ENCODE measurements around the gene WWOX. TPM values are rescaled to one million over a fixed set of nuclear protein-coding genes. Genes with fewer than 3 reads are reported as not detected.
"Not testable (repeated sequence)": the region's sequence is repeated elsewhere in the genome, so short reads cannot be mapped to it uniquely, and the experiment has no call there.

WWOX gene
- total RNA-seq, 1 donor from 2014 or later = 16.1 TPM

DNA sequence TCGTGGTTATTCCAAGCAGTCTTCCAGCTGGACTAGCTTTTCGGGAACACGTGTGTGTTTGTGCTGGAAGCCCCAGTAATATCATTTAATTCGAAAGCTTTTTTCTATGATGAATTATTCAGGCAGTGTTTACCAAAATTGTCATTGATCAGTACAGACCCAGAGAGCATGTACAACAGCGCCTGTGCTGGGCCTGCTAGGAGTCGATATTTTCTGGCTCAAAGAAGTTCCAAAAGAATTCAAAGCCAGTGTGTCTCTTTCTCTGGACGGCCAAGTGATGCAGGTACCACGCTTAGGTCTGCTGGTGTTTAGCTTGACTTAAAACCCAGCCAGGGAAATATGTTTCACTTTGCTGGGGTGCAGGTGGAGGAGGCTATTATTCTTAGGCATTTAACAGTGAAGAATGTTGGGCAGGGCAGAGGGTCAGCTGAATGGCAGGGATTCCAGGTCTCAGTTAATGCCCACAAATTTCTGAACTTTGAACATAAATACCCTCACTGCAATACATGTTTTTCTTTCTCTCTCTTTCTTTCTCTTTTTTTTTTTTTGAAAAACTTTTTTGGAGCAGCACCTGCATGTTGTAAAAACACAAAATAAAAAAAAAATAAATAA lies 401.3 kb downstream of the WWOX start:
- no peak overlapping the region for H3K4me3 Mint-ChIP-seq
- H3K27me3 Mint-ChIP-seq = no peaks in the 10 kb centered on the region
- no peaks in the 10 kb centered on the region for H3K4me1 Mint-ChIP-seq
- no peak for DNase-seq
- H3K9me3 Mint-ChIP-seq = no peaks in the 10 kb centered on the region
- H3K36me3 Mint-ChIP-seq (ENCODE audit: low read depth) = no peaks in the 10 kb centered on the region
- no peak overlapping the region for H3K27ac Mint-ChIP-seq
- intact Hi-C loops (cut with micrococcal nuclease) = loop anchor here (5.0 kb wide), 1 partner anchor 1582 kb away; no protein-coding TSS in a partner anchor

GRCh38 chr16:78501744-78502143 lies 402.3 kb downstream of the WWOX start:
- Mint-ChIP-seq H3K36me3 (ENCODE audit: low read depth) (no peaks in the 10 kb centered on the region), H3K9me3 (no peaks in the 10 kb centered on the region), H3K4me1 (no peaks in the 10 kb centered on the region), H3K4me3 (no peak overlapping the region), H3K27ac (no peak overlapping the region), H3K27me3 (no peaks in the 10 kb centered on the region)
- no peak for DNase-seq
- intact Hi-C loops (cut with micrococcal nuclease) = loop anchor here (5.0 kb wide), 1 partner anchor 1581 kb away; no protein-coding TSS in a partner anchor

GRCh38 chr16:78502812-78503350 lies 403.4 kb downstream of the WWOX start:
- H3K36me3 Mint-ChIP-seq (ENCODE audit: low read depth) = no peaks in the 10 kb centered on the region
- no peaks in the 10 kb centered on the region for H3K4me1 Mint-ChIP-seq
- no peaks in the 10 kb centered on the region for H3K9me3 Mint-ChIP-seq
- intact Hi-C loops (cut with micrococcal nuclease) = loop anchor here (1.0 to 5.0 kb wide), 2 partner anchors 1099 to 1579 kb away; no protein-coding TSS in a partner anchor
- no peak overlapping the region for H3K4me3 Mint-ChIP-seq
- H3K27me3 Mint-ChIP-seq = no peaks in the 10 kb centered on the region
- no peak for DNase-seq
- no peak overlapping the region for H3K27ac Mint-ChIP-seq

GRCh38 chr16:78503602-78504001 lies 404.1 kb downstream of the WWOX start:
- no peaks in the 10 kb centered on the region for H3K9me3 Mint-ChIP-seq
- H3K4me1 Mint-ChIP-seq = no peaks in the 10 kb centered on the region
- H3K27ac Mint-ChIP-seq = no peak overlapping the region
- H3K36me3 Mint-ChIP-seq (ENCODE audit: low read depth) = no peaks in the 10 kb centered on the region
- H3K27me3 Mint-ChIP-seq = no peaks in the 10 kb centered on the region
- no peak overlapping the region for H3K4me3 Mint-ChIP-seq
- DNase-seq = peak; percentile 85
- intact Hi-C loops (cut with micrococcal nuclease) = loop anchor here (1.0 to 5.0 kb wide), 2 partner anchors 1099 to 1579 kb away; no protein-coding TSS in a partner anchor

GRCh38 chr16:78504401-78504851 lies 405.0 kb downstream of the WWOX start:
- Mint-ChIP-seq H3K27ac (no peak overlapping the region), H3K9me3 (no peaks in the 10 kb centered on the region), H3K36me3 (ENCODE audit: low read depth) (no peaks in the 10 kb centered on the region), H3K4me1 (no peaks in the 10 kb centered on the region), H3K4me3 (no peak overlapping the region), H3K27me3 (no peaks in the 10 kb centered on the region)
- no peak for DNase-seq
- intact Hi-C loops (cut with micrococcal nuclease) = loop anchor here (5.0 kb wide), 1 partner anchor 1578 kb away; no protein-coding TSS in a partner anchor

- no peaks in the 10 kb centered on the region for H3K27me3 Mint-ChIP-seq
- H3K9me3 Mint-ChIP-seq = no peaks in the 10 kb centered on the region
- intact Hi-C loops (cut with micrococcal nuclease) = no loop called here
- H3K27ac Mint-ChIP-seq = no peak overlapping the region
- no peaks in the 10 kb centered on the region for H3K4me1 Mint-ChIP-seq
- no peaks in the 10 kb centered on the region for H3K36me3 Mint-ChIP-seq (ENCODE audit: low read depth)
- DNase-seq = no peak
- H3K4me3 Mint-ChIP-seq = no peak overlapping the region
Observed at GRCh38 chr16:78505036-78505435, 405.6 kb downstream of the WWOX start.

GRCh38 chr16:78505544-78506366 lies 406.3 kb downstream of the WWOX start:
- H3K4me1 Mint-ChIP-seq = no peaks in the 10 kb centered on the region
- no peak overlapping the region for H3K4me3 Mint-ChIP-seq
- H3K9me3 Mint-ChIP-seq = no peaks in the 10 kb centered on the region
- intact Hi-C loops (cut with micrococcal nuclease) = no loop called here
- H3K36me3 Mint-ChIP-seq (ENCODE audit: low read depth) = no peaks in the 10 kb centered on the region
- no peak overlapping the region for H3K27ac Mint-ChIP-seq
- no peak for DNase-seq
- H3K27me3 Mint-ChIP-seq = no peaks in the 10 kb centered on the region

DNA sequence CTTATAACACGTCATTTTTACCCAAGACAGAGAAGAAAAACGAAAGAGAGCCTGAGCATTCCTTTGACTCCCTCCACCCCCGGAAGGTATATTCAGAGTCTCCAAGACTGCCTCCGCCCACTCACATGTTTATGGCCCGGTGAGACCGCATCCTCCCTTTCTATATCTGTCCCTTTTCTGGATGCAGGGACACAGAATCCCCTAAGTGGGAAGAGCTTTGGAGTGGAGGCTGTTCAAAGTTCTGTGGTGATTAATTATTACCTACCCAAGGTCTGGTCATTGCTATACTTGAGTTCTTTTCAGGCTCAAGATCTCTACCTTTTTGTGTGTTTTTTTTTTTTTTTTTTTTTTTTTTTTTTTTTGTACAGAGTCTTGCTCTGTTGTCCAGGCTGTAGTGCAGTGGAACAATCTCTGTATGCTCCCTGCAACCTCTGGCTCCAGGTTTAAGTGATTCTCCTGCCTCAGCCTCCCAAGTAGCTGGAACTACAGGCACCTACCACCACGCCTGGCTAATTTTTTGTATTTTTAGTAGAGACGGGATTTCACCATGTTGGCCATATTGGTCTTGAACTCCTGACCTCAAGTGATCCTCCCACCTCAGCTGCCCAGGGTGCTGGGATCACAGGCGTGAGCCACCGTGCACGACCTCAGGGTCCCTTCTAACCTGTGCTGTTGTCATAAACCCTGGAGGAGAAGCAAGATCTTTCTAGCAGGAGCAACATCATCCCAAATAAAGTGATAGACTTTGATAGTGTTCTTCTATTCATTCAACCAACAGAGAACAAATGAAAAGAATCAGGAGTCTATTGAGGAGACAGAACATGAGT lies 407.1 kb downstream of the WWOX start:
- DNase-seq = no peak
- intact Hi-C loops (cut with micrococcal nuclease) = no loop called here
- Mint-ChIP-seq H3K4me3 (no peak overlapping the region), H3K27me3 (no peaks in the 10 kb centered on the region), H3K9me3 (no peaks in the 10 kb centered on the region), H3K27ac (no peak overlapping the region), H3K4me1 (no peaks in the 10 kb centered on the region), H3K36me3 (ENCODE audit: low read depth) (no peaks in the 10 kb centered on the region)

DNA sequence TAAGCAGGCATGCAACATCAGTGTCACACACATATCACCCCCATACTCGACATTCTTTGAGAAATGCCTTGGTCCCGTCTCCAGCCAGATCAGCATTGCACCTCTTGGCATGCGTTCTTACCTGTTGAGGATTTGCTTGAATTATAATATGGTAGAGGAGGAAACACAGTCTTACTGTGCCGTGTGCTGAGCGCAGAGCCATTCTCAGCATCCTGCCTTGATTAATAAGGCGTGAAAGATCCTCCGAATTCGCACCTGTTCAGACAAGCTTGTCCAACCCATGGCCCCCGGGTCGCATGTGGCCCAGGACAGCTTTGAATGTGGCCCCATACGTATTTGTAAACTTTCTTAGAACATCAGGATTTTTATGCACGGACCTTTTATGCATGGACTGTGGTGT lies 408.1 kb downstream of the WWOX start:
- Mint-ChIP-seq H3K4me1 (no peaks in the 10 kb centered on the region), H3K9me3 (no peaks in the 10 kb centered on the region), H3K27me3 (no peaks in the 10 kb centered on the region), H3K4me3 (no peak overlapping the region), H3K27ac (no peak overlapping the region), H3K36me3 (ENCODE audit: low read depth) (no peaks in the 10 kb centered on the region)
- intact Hi-C loops (cut with micrococcal nuclease) = no loop called here
- DNase-seq = no peak

- H3K27ac Mint-ChIP-seq = no peak overlapping the region
- intact Hi-C loops (cut with micrococcal nuclease) = no loop called here
- H3K9me3 Mint-ChIP-seq = no peaks in the 10 kb centered on the region
- H3K4me3 Mint-ChIP-seq = no peak overlapping the region
- no peaks in the 10 kb centered on the region for H3K27me3 Mint-ChIP-seq
- DNase-seq = no peak
- no peaks in the 10 kb centered on the region for H3K4me1 Mint-ChIP-seq
- H3K36me3 Mint-ChIP-seq (ENCODE audit: low read depth) = no peaks in the 10 kb centered on the region
Observed at GRCh38 chr16:78509965-78510364, 410.5 kb downstream of the WWOX start.

DNA sequence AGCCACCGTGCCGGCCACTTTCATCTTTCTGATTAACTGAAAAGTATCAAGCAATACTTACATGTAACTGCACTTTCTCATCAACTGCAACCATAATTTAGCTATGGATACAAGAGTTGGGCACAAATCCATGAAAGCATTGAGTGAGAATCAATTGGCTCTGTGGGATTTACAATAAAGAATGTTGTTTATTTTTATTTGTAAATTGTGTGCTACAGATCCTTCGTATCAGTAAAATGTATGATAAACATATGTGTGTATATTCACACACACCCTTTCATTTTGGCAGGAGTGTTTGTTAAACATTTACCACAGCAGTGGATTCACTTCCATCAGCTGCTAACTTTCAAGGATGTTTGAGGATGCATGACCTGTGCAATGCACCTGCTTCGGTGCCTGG lies 411.0 kb downstream of the WWOX start:
- Mint-ChIP-seq H3K27me3 (no peaks in the 10 kb centered on the region), H3K4me1 (no peaks in the 10 kb centered on the region), H3K9me3 (no peaks in the 10 kb centered on the region), H3K36me3 (ENCODE audit: low read depth) (no peaks in the 10 kb centered on the region), H3K27ac (no peak overlapping the region), H3K4me3 (no peak overlapping the region)
- no peak for DNase-seq
- intact Hi-C loops (cut with micrococcal nuclease) = no loop called here

DNA sequence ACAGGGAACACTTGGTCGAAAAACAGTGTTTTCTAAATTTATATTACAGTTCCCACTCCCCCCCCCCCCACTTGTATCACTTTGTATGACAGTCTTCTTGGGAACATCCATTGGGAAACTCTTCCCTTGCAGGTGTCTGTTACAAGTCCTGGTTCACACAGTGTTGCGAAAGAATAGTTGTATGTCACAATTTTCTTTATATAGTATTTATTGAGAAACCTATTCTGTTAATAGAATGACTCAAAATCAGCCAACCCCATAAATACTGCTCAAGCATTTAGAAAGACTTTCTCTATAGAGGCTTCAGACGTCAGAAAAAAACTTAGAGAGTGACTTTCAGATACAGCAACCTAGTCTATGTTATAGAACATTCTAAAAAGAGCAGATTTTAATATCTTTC lies 414.4 kb downstream of the WWOX start:
- Mint-ChIP-seq H3K27ac (no peak overlapping the region), H3K9me3 (no peaks in the 10 kb centered on the region), H3K27me3 (no peaks in the 10 kb centered on the region), H3K4me1 (no peaks in the 10 kb centered on the region), H3K36me3 (ENCODE audit: low read depth) (no peaks in the 10 kb centered on the region), H3K4me3 (no peak overlapping the region)
- DNase-seq = no peak
- intact Hi-C loops (cut with micrococcal nuclease) = no loop called here

- H3K27me3 Mint-ChIP-seq; H3K4me3 Mint-ChIP-seq; H3K36me3 Mint-ChIP-seq (ENCODE audit: low read depth); intact Hi-C loops (cut with micrococcal nuclease); H3K4me1 Mint-ChIP-seq; DNase-seq; H3K27ac Mint-ChIP-seq; H3K9me3 Mint-ChIP-seq: not testable (repeated sequence)
Observed at GRCh38 chr16:78514888-78515287, 415.4 kb downstream of the WWOX start.
